ENCODE measurements around the gene ADGRB2. TPM values are rescaled to one million over a fixed set of nuclear protein-coding genes. Genes with fewer than 3 reads are reported as not detected.

ADGRB2 gene
- total and polyA plus RNA-seq, 8 donors, result 0.61 to 4.9 (median 1.9) TPM; not detected in 1

DNA sequence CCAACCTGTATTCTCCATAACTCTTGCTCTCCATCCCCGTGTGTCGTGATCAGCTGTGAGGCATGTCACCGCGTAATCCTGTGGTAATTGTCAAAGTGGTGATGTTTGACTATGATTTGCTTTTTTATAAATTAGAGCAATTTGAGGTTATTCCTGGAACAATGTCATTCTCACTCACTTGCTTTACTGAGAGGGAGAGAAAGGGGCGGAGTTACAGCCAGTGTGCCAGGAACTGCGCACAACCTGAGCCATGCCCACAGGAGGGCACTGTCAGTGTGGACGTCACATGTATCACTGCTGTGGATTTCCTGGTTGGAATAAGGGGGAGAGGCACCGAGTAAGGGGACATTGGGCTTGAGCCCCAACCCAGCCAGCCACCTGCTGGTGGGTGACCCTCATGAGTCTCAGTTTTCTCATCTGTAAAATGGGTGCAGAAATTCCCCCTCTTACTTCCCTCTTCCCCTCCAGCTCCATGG is 6.9 kb downstream of the ADGRB2 start:
- Histone ChIP-seq H3K27me3 (peaks cover 0 to 34% (median 17%) of the 10 kb centered on the region in 3 donors), H3K36me3 (no peaks in the 10 kb centered on the region), H3K27ac (no peak overlapping the region), H3K9me3 (no peaks in the 10 kb centered on the region), H3K4me1 (peaks cover 22 to 35% (median 33%) of the 10 kb centered on the region in 4 donors), H3K4me3 (no peak overlapping the region)
- TF ChIP-seq POLR2A (IDR thresholded peaks at IDR 0.05) (no peak), CTCF (IDR thresholded peaks at IDR 0.05) (peak in 1 of 7 experiments; percentile 4)
- 85 to 92% (median 86%) methylated on average over 8 of the region's 8 CpGs for WGBS, 5 donors
- DNase-seq, result no peak
- intact Hi-C loops (cut with DNase I; ENCODE audit: low total_unique reads), result no loop called here

DNA sequence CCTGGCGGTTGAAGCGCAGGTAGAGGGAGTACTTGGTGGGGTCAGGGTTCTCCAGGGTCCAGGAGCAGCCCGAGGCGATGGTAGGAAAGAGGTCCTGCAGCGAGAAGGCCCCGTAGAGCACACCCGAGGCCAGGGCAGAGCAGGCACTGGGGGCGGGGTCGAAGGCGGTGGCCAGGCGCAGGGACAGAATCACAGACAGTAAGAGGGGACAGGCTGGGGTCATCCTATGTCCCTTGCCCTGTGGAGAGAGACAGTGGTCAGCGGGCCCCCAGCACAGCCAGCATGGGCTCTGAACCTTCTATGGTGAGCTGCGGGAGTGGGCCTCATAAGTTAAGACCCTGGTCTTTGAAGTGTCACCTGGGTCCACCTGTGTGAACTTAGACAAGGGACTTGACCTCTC is 7.6 kb downstream of the ADGRB2 start:
- Histone ChIP-seq H3K4me1 (peaks cover 21 to 30% (median 26%) of the 10 kb centered on the region in 4 donors), H3K4me3 (no peak overlapping the region), H3K9me3 (no peaks in the 10 kb centered on the region), H3K36me3 (no peaks in the 10 kb centered on the region), H3K27me3 (peaks cover 0 to 29% (median 12%) of the 10 kb centered on the region in 3 donors), H3K27ac (no peak overlapping the region)
- DNase-seq, result no peak
- 92 to 99% (median 93%) methylated on average over 12 to 13 of the region's 13 CpGs for WGBS, 5 donors
- TF ChIP-seq CTCF (IDR thresholded peaks at IDR 0.05), result no peak
- no peak for TF ChIP-seq EP300 (IDR thresholded peaks at IDR 0.05)
- TF ChIP-seq POLR2A (IDR thresholded peaks at IDR 0.05), result no peak
- TF ChIP-seq POLR2AphosphoS5 (IDR thresholded peaks at IDR 0.05), result no peak
- intact Hi-C loops (cut with DNase I; ENCODE audit: low total_unique reads), result no loop called here

- no peak for TF ChIP-seq POLR2AphosphoS5 (IDR thresholded peaks at IDR 0.05)
- no peak for TF ChIP-seq EP300 (IDR thresholded peaks at IDR 0.05)
- no peak for TF ChIP-seq CTCF (IDR thresholded peaks at IDR 0.05)
- TF ChIP-seq POLR2A (IDR thresholded peaks at IDR 0.05), result no peak
- peaks cover 0 to 23% (median 8%) of the 10 kb centered on the region in 3 donors for H3K27me3 ChIP-seq
- H3K9me3 ChIP-seq, result no peaks in the 10 kb centered on the region
- no peak for DNase-seq
- H3K4me1 ChIP-seq, result peaks cover 15 to 24% (median 20%) of the 10 kb centered on the region in 4 donors
- no peaks in the 10 kb centered on the region for H3K36me3 ChIP-seq
- H3K27ac ChIP-seq, result no peak overlapping the region
- 88 to 91% (median 91%) methylated on average over 22 to 30 of the region's 30 CpGs for WGBS, 5 donors
- intact Hi-C loops (cut with DNase I; ENCODE audit: low total_unique reads), result no loop called here
- H3K4me3 ChIP-seq, result no peak overlapping the region
These were observed 8.2 kb downstream of the ADGRB2 start for GRCh38 chr1:31755850-31756492.

DNA sequence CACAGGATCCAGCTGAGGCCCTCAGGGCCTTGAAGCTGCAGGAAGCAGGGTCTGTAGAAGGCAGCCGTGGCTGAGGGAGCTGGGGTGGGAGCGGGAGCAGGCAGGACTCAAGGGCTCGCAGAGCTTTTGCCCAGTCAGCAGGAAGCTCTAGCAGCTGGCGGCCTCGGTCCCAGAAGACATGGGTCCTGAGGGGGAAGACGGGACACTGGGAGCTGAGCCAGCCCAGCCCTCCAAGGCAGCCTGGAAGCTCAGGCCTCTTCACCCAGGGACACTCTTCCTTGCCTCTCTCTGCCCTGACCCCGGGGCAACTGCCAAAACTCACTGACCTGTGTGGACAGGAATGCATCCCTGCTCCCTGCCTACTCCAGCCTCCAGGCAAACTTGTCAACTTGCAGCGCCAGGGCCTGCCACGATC is 8.9 kb downstream of the ADGRB2 start:
- intact Hi-C loops (cut with DNase I; ENCODE audit: low total_unique reads), result no loop called here
- peaks cover 0 to 15% (median 1%) of the 10 kb centered on the region in 3 donors for H3K27me3 ChIP-seq
- no peak for TF ChIP-seq POLR2AphosphoS5 (IDR thresholded peaks at IDR 0.05)
- no peak overlapping the region for H3K4me3 ChIP-seq
- H3K4me1 ChIP-seq, result peaks cover 8 to 16% (median 14%) of the 10 kb centered on the region in 4 donors
- no peak overlapping the region for H3K27ac ChIP-seq
- 60 to 78% (median 63%) methylated on average over 9 of the region's 9 CpGs for WGBS, 5 donors
- H3K36me3 ChIP-seq, result no peaks in the 10 kb centered on the region
- H3K9me3 ChIP-seq, result no peaks in the 10 kb centered on the region
- DNase-seq, result peak in 1 of 2 donors; percentile 53

DNA sequence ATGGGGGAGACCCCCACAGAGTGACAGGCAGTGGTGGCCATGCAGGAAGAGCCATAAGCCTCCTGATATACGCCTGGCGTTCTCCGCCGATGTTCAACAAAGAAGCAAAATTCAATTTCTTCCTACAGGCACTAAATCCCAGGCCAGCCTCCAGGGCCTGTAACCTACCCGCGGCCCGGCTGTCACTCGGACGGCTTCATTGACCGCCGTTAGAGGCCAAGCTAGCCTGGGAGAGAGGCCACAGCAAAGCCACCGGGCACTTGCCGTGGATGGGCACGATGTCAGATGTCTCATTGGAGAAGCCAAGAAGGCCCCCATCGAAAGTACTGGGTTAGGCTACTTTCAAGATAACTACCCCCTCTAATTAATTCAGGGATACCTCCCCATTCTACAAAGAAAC is 9.7 kb downstream of the ADGRB2 start:
- 75 to 92% (median 88%) methylated on average over 11 to 15 of the region's 15 CpGs for whole genome bisulfite sequencing, 5 donors
- H3K27ac ChIP-seq, result no peak overlapping the region

More for the DNA sequence above, 9.7 kb downstream of the ADGRB2 start:
- DNase-seq, result no peak
- TF ChIP-seq POLR2AphosphoS5 (IDR thresholded peaks at IDR 0.05) (no peak), CTCF (IDR thresholded peaks at IDR 0.05) (no peak), POLR2A (IDR thresholded peaks at IDR 0.05) (no peak), EP300 (IDR thresholded peaks at IDR 0.05) (no peak)
- Histone ChIP-seq H3K4me3 (no peak overlapping the region), H3K36me3 (no peaks in the 10 kb centered on the region), H3K9me3 (no peaks in the 10 kb centered on the region), H3K4me1 (peaks cover 8 to 14% (median 12%) of the 10 kb centered on the region in 4 donors), H3K27me3 (peaks cover 0 to 7% (median 0%) of the 10 kb centered on the region in 3 donors)
- intact Hi-C loops (cut with DNase I; ENCODE audit: low total_unique reads), result no loop called here
